ENCODE measurements around the gene LPCAT3. TPM values are rescaled to one million over a fixed set of nuclear protein-coding genes. Genes with fewer than 3 reads are reported as not detected.

Gene LPCAT3, protein sequence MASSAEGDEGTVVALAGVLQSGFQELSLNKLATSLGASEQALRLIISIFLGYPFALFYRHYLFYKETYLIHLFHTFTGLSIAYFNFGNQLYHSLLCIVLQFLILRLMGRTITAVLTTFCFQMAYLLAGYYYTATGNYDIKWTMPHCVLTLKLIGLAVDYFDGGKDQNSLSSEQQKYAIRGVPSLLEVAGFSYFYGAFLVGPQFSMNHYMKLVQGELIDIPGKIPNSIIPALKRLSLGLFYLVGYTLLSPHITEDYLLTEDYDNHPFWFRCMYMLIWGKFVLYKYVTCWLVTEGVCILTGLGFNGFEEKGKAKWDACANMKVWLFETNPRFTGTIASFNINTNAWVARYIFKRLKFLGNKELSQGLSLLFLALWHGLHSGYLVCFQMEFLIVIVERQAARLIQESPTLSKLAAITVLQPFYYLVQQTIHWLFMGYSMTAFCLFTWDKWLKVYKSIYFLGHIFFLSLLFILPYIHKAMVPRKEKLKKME
- total RNA-seq, result 10 to 100 TPM; 34.7 to 37.2 TPM

DNA sequence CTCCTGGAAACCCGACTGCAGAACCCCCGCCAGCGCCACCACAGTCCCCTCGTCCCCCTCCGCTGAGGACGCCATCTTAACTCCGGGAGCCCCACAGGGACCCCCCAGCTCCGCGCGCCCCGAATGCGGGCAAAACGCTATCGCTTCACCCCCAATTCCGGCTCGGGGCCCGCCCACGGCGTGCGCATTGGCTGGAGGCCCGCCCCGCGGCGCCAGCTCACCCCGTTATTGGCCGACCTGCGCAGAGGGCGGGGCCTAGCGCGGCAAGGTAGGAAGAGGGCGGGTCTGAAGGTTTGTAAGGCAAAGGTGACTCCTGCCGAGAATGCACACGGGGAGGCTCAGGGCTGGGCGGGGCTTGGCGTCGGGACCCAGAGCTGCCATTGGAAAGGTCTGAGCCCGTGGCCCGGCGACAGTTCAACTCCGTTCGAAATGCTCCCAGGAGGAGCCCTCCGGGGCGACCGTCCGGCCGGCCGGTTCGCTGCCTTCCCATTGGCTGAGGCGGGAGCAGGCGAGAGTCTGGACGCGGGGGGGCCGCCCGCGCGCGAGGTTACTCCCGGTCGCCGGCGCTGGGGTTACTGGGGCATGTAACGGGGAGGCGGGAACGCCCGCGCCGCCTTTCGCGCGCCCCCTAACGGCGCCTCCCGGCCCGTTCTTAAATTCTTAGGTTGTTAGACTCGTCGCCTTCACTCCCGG is at the start of gene LPCAT3:
LPCAT3 (minus strand) TSS at position 127 of the 693 bp plus-strand sequence; CDS start at position 75, 52 bp downstream.

DNA sequence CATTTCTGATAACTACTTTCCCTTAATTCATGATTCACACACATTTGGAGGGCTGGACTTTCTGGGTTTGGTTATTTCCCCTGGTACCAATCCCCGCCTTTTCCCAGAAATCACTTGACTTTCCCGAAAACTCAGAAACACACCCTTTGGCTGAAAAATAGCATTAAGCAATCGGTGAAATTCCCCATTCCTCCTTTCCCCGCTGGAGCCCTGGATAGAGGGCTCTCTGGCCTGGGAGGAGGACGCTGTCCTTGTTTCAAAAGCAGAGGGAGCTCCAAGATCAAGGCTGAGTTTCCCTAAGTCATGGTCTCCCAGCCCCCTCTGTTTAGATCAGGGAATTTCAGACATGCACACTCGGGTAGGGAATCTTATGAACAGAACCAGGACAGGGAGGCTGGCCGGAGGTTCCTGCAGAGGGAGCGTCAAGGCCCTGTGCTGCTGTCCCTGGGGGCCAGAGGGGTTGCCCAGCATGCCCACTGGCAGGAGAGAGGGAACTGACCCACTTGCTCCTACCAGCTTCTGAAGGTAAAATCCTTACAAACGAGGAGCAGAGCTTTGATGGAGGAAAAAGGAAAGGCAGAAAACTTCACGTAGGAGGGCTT is 42.2 kb upstream of the LPCAT3 start, which contains the start of gene C1S:
C1S (plus strand) TSS at position 366 of the 602 bp plus-strand sequence. CDS start 1,195 bp downstream, outside the sequence.

DNA sequence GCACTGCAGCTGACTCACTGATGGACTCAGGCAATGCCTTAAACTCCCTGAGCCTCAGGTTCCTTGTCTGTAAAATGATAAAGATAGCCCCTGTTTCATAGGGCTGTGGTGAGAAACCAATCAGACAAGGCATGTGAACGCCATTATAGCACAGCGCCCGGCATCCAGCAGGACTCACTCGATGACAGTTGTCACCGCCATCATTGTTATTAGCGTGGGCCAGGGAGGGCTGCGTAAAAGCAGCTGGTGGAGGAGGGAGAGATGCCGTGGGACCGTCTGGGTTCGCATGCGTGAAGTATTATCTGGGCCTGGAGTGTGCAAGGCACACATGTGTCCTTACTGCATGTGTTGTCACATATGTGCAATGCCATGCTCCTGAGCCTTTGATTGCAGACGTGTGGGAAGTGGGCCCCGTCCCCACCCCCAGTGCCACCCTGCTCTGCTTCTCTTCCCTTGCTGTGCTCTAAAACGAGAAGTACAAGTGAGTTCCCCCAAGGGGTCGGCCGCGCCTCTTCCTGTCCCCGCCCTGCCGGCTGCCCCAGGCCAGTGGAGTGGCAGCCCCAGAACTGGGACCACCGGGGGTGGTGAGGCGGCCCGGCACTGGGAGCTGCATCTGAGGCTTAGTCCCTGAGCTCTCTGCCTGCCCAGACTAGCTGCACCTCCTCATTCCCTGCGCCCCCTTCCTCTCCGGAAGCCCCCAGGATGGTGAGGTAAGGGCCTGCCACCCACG is 67.3 kb downstream of the LPCAT3 start, which contains the start of gene PTPN6:
PTPN6 (plus strand) TSS at position 546 of the 730 bp plus-strand sequence; CDS start at position 703, 157 bp downstream.

DNA sequence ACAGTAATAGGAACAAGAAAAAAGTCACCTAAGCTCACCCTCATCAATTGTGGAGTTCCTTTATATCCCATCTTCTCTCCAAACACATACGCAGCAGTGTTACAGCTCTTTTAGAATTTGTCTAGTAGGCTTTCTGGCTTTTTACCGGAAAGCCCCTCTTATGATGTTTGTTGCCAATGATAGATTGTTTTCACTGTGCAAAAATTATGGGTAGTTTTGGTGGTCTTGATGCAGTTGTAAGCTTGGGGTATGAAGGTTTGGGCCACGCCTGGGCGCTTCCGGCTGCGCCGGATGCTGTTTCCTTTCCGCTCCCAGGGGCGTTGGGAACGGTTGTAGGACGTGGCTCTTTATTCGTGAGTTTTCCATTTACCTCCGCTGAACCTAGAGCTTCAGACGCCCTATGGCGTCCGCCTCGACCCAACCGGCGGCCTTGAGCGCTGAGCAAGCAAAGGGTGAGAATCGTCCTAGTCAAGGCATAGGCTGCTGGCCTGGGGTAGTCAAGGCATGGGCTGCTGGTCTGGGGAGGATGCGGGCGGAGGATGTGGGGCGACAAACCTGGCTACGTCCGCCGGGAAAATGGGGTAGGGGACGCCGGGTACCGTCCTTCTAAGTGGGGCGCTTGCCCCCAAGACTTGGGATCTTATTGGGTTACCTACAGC is 74.4 kb downstream of the LPCAT3 start, which contains the start of the genes C12orf57 and RNU7-1:
C12orf57 (plus strand) TSS at position 301 of the 659 bp plus-strand sequence; CDS start at position 401, 100 bp downstream.
RNU7-1 (plus strand) TSS at position 95 of the 659 bp plus-strand sequence.

DNA sequence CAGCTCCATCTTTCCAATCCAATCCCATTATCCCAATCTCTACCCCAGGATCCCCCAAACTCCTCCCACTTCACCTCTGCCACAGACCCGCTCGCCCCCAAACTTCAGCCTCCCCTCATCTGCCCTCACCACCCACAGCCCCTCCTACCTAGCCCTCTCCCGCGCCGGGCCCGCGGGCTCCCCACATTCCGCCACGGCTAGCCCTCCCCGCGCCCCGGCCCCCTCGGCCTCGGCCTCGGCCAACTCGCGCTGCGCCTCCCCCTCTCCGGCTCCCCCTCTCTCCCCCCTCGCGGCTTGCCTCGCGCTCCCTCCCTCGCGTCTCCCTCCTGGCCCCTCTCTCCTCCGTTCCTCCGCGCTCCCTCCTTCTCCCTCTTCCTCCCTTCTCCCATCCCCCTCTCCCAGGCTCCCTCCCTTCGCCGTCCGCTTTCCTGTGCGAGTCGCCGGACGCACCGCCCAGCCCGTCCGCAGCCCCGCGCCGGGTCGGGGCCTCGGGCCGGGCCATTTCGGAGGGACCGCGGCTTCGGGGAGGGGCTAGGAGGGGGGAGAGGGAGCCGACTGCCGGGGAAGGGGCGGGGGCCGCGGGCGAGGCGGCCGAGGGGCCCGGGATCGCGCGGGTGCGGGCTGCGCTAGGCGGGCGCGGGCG is 90.8 kb downstream of the LPCAT3 start, which contains the start of gene ATN1:
ATN1 (plus strand) TSS at position 581 of the 643 bp plus-strand sequence. CDS start 6,043 bp downstream, outside the sequence.

Small RNA genes lying within 50 kb of the gene (microRNA-seq; reads per million reads assigned to microRNA genes)
- gene MIR141 (ENCODE audit: borderline microRNAs expressed, borderline replicate concordance) (14.2 reads per million, percentile 47 among the genes with 10 or more reads in this experiment), gene MIR200C (ENCODE audit: borderline microRNAs expressed, borderline replicate concordance) (204 reads per million, percentile 78 among the genes with 10 or more reads in this experiment)

Other genes starting within 250 kb of the LPCAT3 start
- gene LAG3, start 246.0 kb downstream of the LPCAT3 start, total RNA-seq, result 1 to 10 TPM; 3.2 to 4.0 TPM
- gene CD4, start 228.9 kb downstream of the LPCAT3 start, total RNA-seq, result 100 to 1,000 TPM; 215 to 224 TPM
- under 1 TPM; 0.17 to 0.23 TPM for gene GPR162, start 196.7 kb downstream of the LPCAT3 start, total RNA-seq
- gene P3H3, start 190.1 kb downstream of the LPCAT3 start, total RNA-seq, result under 1 TPM; 0.46 to 0.96 TPM
- gene GNB3, start 177.6 kb downstream of the LPCAT3 start, total RNA-seq, result under 1 TPM; 0.10 to 0.45 TPM
- gene CDCA3, start 167.2 kb downstream of the LPCAT3 start, total RNA-seq, result 10 to 100 TPM; 82.5 to 85.6 TPM
- 100 to 1,000 TPM; 112 to 115 TPM for gene USP5, start 166.3 kb downstream of the LPCAT3 start, total RNA-seq
- 1,000 to 10,000 TPM; 1,127 to 1,161 TPM for gene TPI1, start 150.9 kb downstream of the LPCAT3 start, total RNA-seq
- 1 to 10 TPM; 8.0 to 8.7 TPM for gene SPSB2, start 145.2 kb downstream of the LPCAT3 start, total RNA-seq
- 1 to 10 TPM; 3.0 to 3.8 TPM for gene LRRC23, start 113.7 kb downstream of the LPCAT3 start, total RNA-seq
- 100 to 1,000 TPM; 146 to 157 TPM for gene ENO2, start 103.9 kb downstream of the LPCAT3 start, total RNA-seq
- gene ATN1, start 90.5 kb downstream of the LPCAT3 start, total RNA-seq, result 10 to 100 TPM; 26.4 to 29.4 TPM
- not detected for gene RNU7-1, start 74.7 kb downstream of the LPCAT3 start, total RNA-seq
- gene C12orf57, start 74.5 kb downstream of the LPCAT3 start, total RNA-seq, result 100 to 1,000 TPM; 239 to 248 TPM
- gene PTPN6, start 67.1 kb downstream of the LPCAT3 start, total RNA-seq, result 100 to 1,000 TPM; 394 to 402 TPM
- 100 to 1,000 TPM; 216 TPM for gene PHB2, start 47.8 kb downstream of the LPCAT3 start, total RNA-seq
- 10 to 100 TPM; 46.4 to 51.7 TPM for gene EMG1, start 47.6 kb downstream of the LPCAT3 start, total RNA-seq
- 1 to 10 TPM; 1.5 to 1.9 TPM for gene C1S, start 42.2 kb upstream of the LPCAT3 start, total RNA-seq
- gene C1R, start 74.0 kb upstream of the LPCAT3 start, total RNA-seq, result 1 to 10 TPM; 3.1 TPM
- 10 to 100 TPM; 25.9 to 31.3 TPM for gene C1RL, start 90.7 kb upstream of the LPCAT3 start, total RNA-seq
- 1 to 10 TPM in 1 of 2 experiments, under 1 TPM in 1; 0.48 to 2.1 TPM for gene RBP5, start 110.4 kb upstream of the LPCAT3 start, total RNA-seq
- 100 to 1,000 TPM; 109 to 116 TPM for gene CLSTN3, start 111.9 kb upstream of the LPCAT3 start, total RNA-seq
- gene PEX5, start 171.2 kb upstream of the LPCAT3 start, total RNA-seq, result 10 to 100 TPM; 19.9 to 22.2 TPM